H9 (cell line): ENCODE data around the gene WDR27. TPM values are rescaled to one million over a fixed set of nuclear protein-coding genes. Genes with fewer than 3 reads are reported as not detected.
A peak's percentile ranks its signal among the peaks of the same experiment; 100 is the strongest.

Experiments used
- DNase-seq: peaks from one replicate; pipeline ENCODE4 v3.0.0-alpha.2; 2017
- H2AFZ ChIP-seq: one replicate; pipeline ENCODE4 v1.6.1; 2013; ENCODE audit warnings: mild to moderate bottlenecking, low read length, control low read depth, moderate library complexity
- H2AK5ac ChIP-seq: 2 replicates; pipeline ENCODE4 v1.6.1; 2013; ENCODE audit warnings: low read length, control low read depth, mixed read lengths; ENCODE audit not compliant: insufficient read length
- H2BK120ac ChIP-seq: one replicate; pipeline ENCODE4 v1.6.1; 2013; ENCODE audit warnings: low read depth, mild to moderate bottlenecking, low read length, control low read depth, inconsistent platforms; ENCODE audit not compliant: poor library complexity, severe bottlenecking
- H2BK12ac ChIP-seq: 2 replicates; pipeline ENCODE4 v1.6.1; 2013; ENCODE audit warnings: low read length, control low read depth, mixed read lengths, low read depth; ENCODE audit not compliant: insufficient read length
- H2BK15ac ChIP-seq: 2 replicates; pipeline ENCODE4 v1.6.1; 2013; ENCODE audit warnings: low read depth, low read length, control low read depth
- H2BK20ac ChIP-seq: one replicate; pipeline ENCODE4 v1.6.1; 2013; ENCODE audit warnings: low read depth, mild to moderate bottlenecking, low read length, control low read depth, inconsistent platforms; ENCODE audit not compliant: poor library complexity, severe bottlenecking
- H2BK5ac ChIP-seq: 2 replicates; pipeline ENCODE4 v1.6.1; 2013; ENCODE audit warnings: low read length, control low read depth, mixed read lengths; ENCODE audit not compliant: insufficient read length
- H3K14ac ChIP-seq: 2 replicates; pipeline ENCODE4 v1.6.1; 2013; ENCODE audit warnings: low read length, control low read depth; ENCODE audit not compliant: insufficient read depth
- H3K18ac ChIP-seq: 2 replicates; pipeline ENCODE4 v1.6.1; 2013; ENCODE audit warnings: low read depth, mild to moderate bottlenecking, mixed read lengths, low read length, control low read depth; ENCODE audit not compliant: insufficient read length
- H3K23ac ChIP-seq: 2 replicates; pipeline ENCODE4 v1.6.1; 2013; ENCODE audit warnings: low read length, control low read depth, mixed read lengths, low read depth; ENCODE audit not compliant: insufficient read length
- H3K23me2 ChIP-seq: 2 replicates; pipeline ENCODE4 v1.6.1; 2013; ENCODE audit warnings: low read depth, mild to moderate bottlenecking, mixed read lengths, low read length, control low read depth; ENCODE audit not compliant: insufficient read length, poor library complexity, severe bottlenecking
- H3K27ac ChIP-seq: 2 replicates; pipeline ENCODE4 v1.5.1; 2013; ENCODE audit warnings: low read length, control low read depth, mixed read lengths, low read depth; ENCODE audit not compliant: insufficient read length
- H3K27me3 ChIP-seq: 2 replicates; pipeline ENCODE4 v1.6.1; 2013; ENCODE audit warnings: low read length, control low read depth, inconsistent platforms; ENCODE audit not compliant: insufficient read depth
- H3K4ac ChIP-seq: 2 replicates; pipeline ENCODE4 v1.6.1; 2013; ENCODE audit warnings: low read depth, mild to moderate bottlenecking, control low read depth, inconsistent platforms, low read length, moderate library complexity
- H3K4me1 ChIP-seq: 2 replicates; pipeline ENCODE4 v1.6.1; 2013; ENCODE audit warnings: low read length, control low read depth, inconsistent platforms; ENCODE audit not compliant: insufficient read depth
- H3K4me2 ChIP-seq: 2 replicates; pipeline ENCODE4 v1.6.1; 2013; ENCODE audit warnings: low read length, control low read depth, mixed read lengths; ENCODE audit not compliant: insufficient read length, insufficient read depth
- H3K56ac ChIP-seq: 2 replicates; pipeline ENCODE4 v1.6.1; 2013; ENCODE audit warnings: low read depth, mild to moderate bottlenecking, mixed read lengths, low read length, control low read depth; ENCODE audit not compliant: insufficient read length
- H3K79me1 ChIP-seq: 2 replicates; pipeline ENCODE4 v1.6.1; 2013; ENCODE audit warnings: low read depth, mild to moderate bottlenecking, moderate library complexity, low read length, control low read depth, inconsistent platforms; ENCODE audit not compliant: insufficient read depth, poor library complexity, severe bottlenecking
- H3K79me2 ChIP-seq: 2 replicates; pipeline ENCODE4 v1.6.1; 2013; ENCODE audit warnings: low read length, control low read depth, inconsistent platforms; ENCODE audit not compliant: insufficient read depth
- H3K9ac ChIP-seq: 2 replicates; pipeline ENCODE4 v1.6.1; 2013; ENCODE audit warnings: low read length, control low read depth, mixed read lengths; ENCODE audit not compliant: insufficient read length; ENCODE audit errors: extremely low read depth
- H3K9me3 ChIP-seq: one replicate; pipeline ENCODE4 v1.6.1; 2013; ENCODE audit warnings: low read depth, low read length, inconsistent platforms; ENCODE audit not compliant: control insufficient read depth
- H3T11ph ChIP-seq: one replicate; pipeline ENCODE4 v1.6.1; 2013; ENCODE audit warnings: mild to moderate bottlenecking, low read length, control low read depth, inconsistent platforms
- H4K20me1 ChIP-seq: one replicate; pipeline ENCODE4 v1.6.1; 2013; ENCODE audit not compliant: control insufficient read depth, insufficient read length, insufficient read depth
- H4K5ac ChIP-seq: 2 replicates; pipeline ENCODE4 v1.6.1; 2013; ENCODE audit warnings: low read depth, mild to moderate bottlenecking, mixed read lengths, low read length, control low read depth; ENCODE audit not compliant: insufficient read length
- H4K8ac ChIP-seq: replicated peaks from 2 replicates; pipeline ENCODE4 v1.6.1; 2013; ENCODE audit warnings: low read length, control low read depth, mixed read lengths, low read depth; ENCODE audit not compliant: insufficient read length
- H4K91ac ChIP-seq: 2 replicates; pipeline ENCODE4 v1.6.1; 2013; ENCODE audit warnings: low read depth, mild to moderate bottlenecking, moderate library complexity, mixed read lengths, low read length, control low read depth; ENCODE audit not compliant: insufficient read length
- H3K27ac Mint-ChIP-seq, 3 experiments: 2 replicates in 2 of 3; 3 replicates in 1 of 3; pipeline ENCODE4 v1.8.0; 2020 to 2021; ENCODE audit warnings: mixed read lengths in 3 of 3, mild to moderate bottlenecking in 1 of 3, moderate library complexity in 1 of 3
- H3K27me3 Mint-ChIP-seq: 2 replicates; pipeline ENCODE4 v1.8.0; 2021; ENCODE audit warnings: low read depth, mild to moderate bottlenecking, moderate library complexity, mixed read lengths
- H3K36me3 Mint-ChIP-seq, 3 experiments: 2 replicates in 2 of 3; 3 replicates in 1 of 3; pipeline ENCODE4 v1.8.0; 2020 to 2021; ENCODE audit warnings: low read depth in 3 of 3, mixed read lengths in 3 of 3; ENCODE audit not compliant: insufficient read depth in 1 of 3
- H3K4me1 Mint-ChIP-seq, 2 experiments: 2 replicates each; pipeline ENCODE4 v1.8.0; 2020; ENCODE audit warnings: mixed read lengths in 2 of 2
- H3K4me3 Mint-ChIP-seq, 2 experiments: 2 replicates in 1 of 2; 3 replicates in 1 of 2; pipeline ENCODE4 v1.8.0; 2020 to 2021; ENCODE audit warnings: mild to moderate bottlenecking in 2 of 2, mixed read lengths in 2 of 2, moderate library complexity in 1 of 2
- H3K9me3 Mint-ChIP-seq, 2 experiments: 2 replicates in 1 of 2; 3 replicates in 1 of 2; pipeline ENCODE4 v1.8.0; 2020; ENCODE audit warnings: mild to moderate bottlenecking in 2 of 2, mixed read lengths in 2 of 2, moderate library complexity in 1 of 2
- CTCF ChIP-seq: fragments of 200-600 bp; sonication (generic); conservative IDR thresholded peaks from 3 replicates; pipeline ENCODE4 v1.8.0; 2021; ENCODE audit warnings: antibody characterized with exemption, mild to moderate bottlenecking
- WGBS: extraction: QIAGEN DNeasy Blood & Tissue Kit; methylation state at CpG from one replicate; pipeline ENCODE4 v1.1.7; 2013; ENCODE audit warnings: missing lambda C conversion rate, low lambda C conversion rate, mixed read lengths; ENCODE audit not compliant: insufficient read length; ENCODE audit errors: extremely low coverage; 5-methylcytosine and 5-hydroxymethylcytosine counted together
- total RNA-seq: library from RNA; stranded (reverse); gene quantifications from 2 replicates; pipeline ENCODE4 v1.2.1, GENCODE V29; 2021

WDR27 gene
- total RNA-seq, 1 experiment from 2014 or later = 48.7 TPM

- H3K79me2 ChIP-seq = no peaks in the 10 kb centered on the region
- H3K9me3 Mint-ChIP-seq = peaks cover 2 to 9% of the 10 kb centered on the region in 2 experiments; a peak in 3 of 5 replicates
- H2BK120ac ChIP-seq = no peak overlapping the region
- H3K4me3 Mint-ChIP-seq = no peak overlapping the region
- no peaks in the 10 kb centered on the region for H3K9me3 ChIP-seq
- DNase-seq = no peak
- no CpG with 5 or more reads among the region's 8 CpGs for WGBS
- no peak overlapping the region for H2BK12ac ChIP-seq
- H3K23ac ChIP-seq = no peak overlapping the region
- no peaks in the 10 kb centered on the region for H3K27me3 Mint-ChIP-seq
- H3T11ph ChIP-seq = no peak overlapping the region
- no peak overlapping the region for H4K5ac ChIP-seq
- peaks cover 8% of the 10 kb centered on the region; the same call in 1 of the 2 replicates for H3K4me1 ChIP-seq
- H2BK5ac ChIP-seq = no peak overlapping the region
- no peak for TF ChIP-seq CTCF
- peaks cover 16 to 30% of the 10 kb centered on the region in 2 experiments for H3K4me1 Mint-ChIP-seq
- H3K23me2 ChIP-seq = no peaks in the 10 kb centered on the region
- H4K8ac ChIP-seq = no peak overlapping the region
- no peak overlapping the region for H2BK15ac ChIP-seq
- H3K4ac ChIP-seq = no peak overlapping the region
- no peak overlapping the region for H3K14ac ChIP-seq
- no peak overlapping the region for H4K91ac ChIP-seq
- H3K27me3 ChIP-seq = no peaks in the 10 kb centered on the region
- no peak overlapping the region for H3K18ac ChIP-seq
- H4K20me1 ChIP-seq = no peaks in the 10 kb centered on the region
- no peaks in the 10 kb centered on the region for H3K79me1 ChIP-seq
- H2AK5ac ChIP-seq = no peak overlapping the region
- H3K4me2 ChIP-seq = no peak overlapping the region
- H3K9ac ChIP-seq = no peak overlapping the region
- H2BK20ac ChIP-seq = no peak overlapping the region
- peaks cover 28 to 50% (median 49%) of the 10 kb centered on the region in 3 experiments for H3K36me3 Mint-ChIP-seq
- H2AFZ ChIP-seq = no peak overlapping the region
- no peak overlapping the region for H3K56ac ChIP-seq
- H3K27ac ChIP-seq = no peak overlapping the region
- H3K27ac Mint-ChIP-seq = peak overlapping the region in 1 of 3 experiments; percentile 50; a peak in 1 of 7 replicates
Measured at GRCh38 chr6:169626169-169626568, 75.7 kb downstream of the WDR27 start.
